Measurements from ENCODE around the gene CHTOP. TPM values are rescaled to one million over a fixed set of nuclear protein-coding genes. Genes with fewer than 3 reads are reported as not detected.

CHTOP gene
- total RNA-seq, 2 experiments from 2014 or later = 70.9 to 107 TPM

GRCh38 chr1:153588482-153588881, 45.4 kb upstream of the CHTOP start:
- H3K36me3 ChIP-seq (ENCODE audit: insufficient read depth, low read length) = no peaks in the 10 kb centered on the region
- H3K4me3 ChIP-seq (ENCODE audit: low read depth, low read length, poor library complexity, severe bottlenecking) = no peak overlapping the region
- BruUV-seq (replicated peaks) = no TSS peak
- ChIA-PET CTCF (ENCODE audit: unreplicated experiment) (no interaction called here), POLR2A (interaction anchor here (0.7 kb wide), 1 partner anchor 1318 kb away, joined by 4 read pairs; no protein-coding TSS in a partner anchor)
- intact Hi-C loops (cut with micrococcal nuclease; ENCODE audit: unreplicated experiment) = no loop called here
- TF ChIP-seq, protein P1, sequence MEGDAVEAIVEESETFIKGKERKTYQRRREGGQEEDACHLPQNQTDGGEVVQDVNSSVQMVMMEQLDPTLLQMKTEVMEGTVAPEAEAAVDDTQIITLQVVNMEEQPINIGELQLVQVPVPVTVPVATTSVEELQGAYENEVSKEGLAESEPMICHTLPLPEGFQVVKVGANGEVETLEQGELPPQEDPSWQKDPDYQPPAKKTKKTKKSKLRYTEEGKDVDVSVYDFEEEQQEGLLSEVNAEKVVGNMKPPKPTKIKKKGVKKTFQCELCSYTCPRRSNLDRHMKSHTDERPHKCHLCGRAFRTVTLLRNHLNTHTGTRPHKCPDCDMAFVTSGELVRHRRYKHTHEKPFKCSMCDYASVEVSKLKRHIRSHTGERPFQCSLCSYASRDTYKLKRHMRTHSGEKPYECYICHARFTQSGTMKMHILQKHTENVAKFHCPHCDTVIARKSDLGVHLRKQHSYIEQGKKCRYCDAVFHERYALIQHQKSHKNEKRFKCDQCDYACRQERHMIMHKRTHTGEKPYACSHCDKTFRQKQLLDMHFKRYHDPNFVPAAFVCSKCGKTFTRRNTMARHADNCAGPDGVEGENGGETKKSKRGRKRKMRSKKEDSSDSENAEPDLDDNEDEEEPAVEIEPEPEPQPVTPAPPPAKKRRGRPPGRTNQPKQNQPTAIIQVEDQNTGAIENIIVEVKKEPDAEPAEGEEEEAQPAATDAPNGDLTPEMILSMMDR (conservative IDR thresholded peaks at IDR 0.05; ENCODE audit: low read length) = no peak
- no peak for TF ChIP-seq EZH2phosphoT487 (IDR thresholded peaks at IDR 0.05; ENCODE audit: borderline replicate concordance, low read depth, low read length)
- H3K4me1 ChIP-seq (ENCODE audit: insufficient read depth, low read length, poor library complexity, severe bottlenecking) = no peaks in the 10 kb centered on the region
- no peak overlapping the region for H2AFZ ChIP-seq (ENCODE audit: low read length)
- DNase-seq (ENCODE audit: low spot score) = no peak
- no peak overlapping the region for H3K4me2 ChIP-seq (ENCODE audit: low read length)
- H3K27ac ChIP-seq (ENCODE audit: low read depth, low read length, poor library complexity, severe bottlenecking) = no peak overlapping the region
- H3K9me3 ChIP-seq (ENCODE audit: low read length) = no peaks in the 10 kb centered on the region
- H4K20me1 ChIP-seq (ENCODE audit: insufficient read depth, low read length) = no peaks in the 10 kb centered on the region
- no peaks in the 10 kb centered on the region for H3K79me2 ChIP-seq (ENCODE audit: insufficient read depth, low read depth, low read length)
- H3K9me2 ChIP-seq (ENCODE audit: insufficient read depth, low read length) = no peaks in the 10 kb centered on the region

DNA sequence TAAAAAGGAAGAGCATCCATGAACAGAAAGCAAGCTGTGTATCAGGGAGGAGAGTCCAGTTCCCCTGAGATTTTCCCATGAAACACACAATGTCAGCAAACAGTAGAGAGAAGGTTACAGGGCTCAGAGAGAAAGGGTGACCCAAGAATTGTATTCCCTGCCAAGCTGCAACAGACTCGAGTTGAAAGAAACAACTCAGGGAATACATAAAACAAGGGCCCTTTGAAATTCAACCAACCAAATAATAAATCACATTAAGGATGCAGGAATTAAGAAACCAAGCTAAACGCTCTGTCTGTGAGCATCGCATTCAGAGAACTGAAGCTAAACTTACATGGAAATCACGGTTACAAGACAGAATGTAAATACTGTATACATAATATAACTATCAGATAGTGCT, 41.1 kb upstream of the CHTOP start:
- Histone ChIP-seq H3K27ac (ENCODE audit: low read depth, low read length, poor library complexity, severe bottlenecking) (no peak overlapping the region), H3K4me2 (ENCODE audit: low read length) (no peak overlapping the region), H3K4me1 (ENCODE audit: insufficient read depth, low read length, poor library complexity, severe bottlenecking) (peaks cover 7% of the 10 kb centered on the region), H3K36me3 (ENCODE audit: insufficient read depth, low read length) (no peaks in the 10 kb centered on the region), H4K20me1 (ENCODE audit: insufficient read depth, low read length) (no peaks in the 10 kb centered on the region), H3K9me3 (ENCODE audit: low read length) (no peaks in the 10 kb centered on the region), H3K9me2 (ENCODE audit: insufficient read depth, low read length) (no peaks in the 10 kb centered on the region), H2AFZ (ENCODE audit: low read length) (peak overlapping the region; percentile 81), H3K4me3 (ENCODE audit: low read depth, low read length, poor library complexity, severe bottlenecking) (no peak overlapping the region), H3K79me2 (ENCODE audit: insufficient read depth, low read depth, low read length) (no peaks in the 10 kb centered on the region)
- TF ChIP-seq, protein P1 (conservative IDR thresholded peaks at IDR 0.05; ENCODE audit: low read length) = no peak
- no peak for TF ChIP-seq EZH2phosphoT487 (IDR thresholded peaks at IDR 0.05; ENCODE audit: borderline replicate concordance, low read depth, low read length)
- POLR2A ChIA-PET = interaction anchor here (0.5 to 1.4 kb wide), 2 partner anchors 15 to 35 kb away, joined by 3 to 6 read pairs; no protein-coding TSS in a partner anchor
- CTCF ChIA-PET (ENCODE audit: unreplicated experiment) = no interaction called here
- DNase-seq (ENCODE audit: low spot score) = no peak
- no TSS peak for BruUV-seq (replicated peaks)
- intact Hi-C loops (cut with micrococcal nuclease; ENCODE audit: unreplicated experiment) = no loop called here

DNA sequence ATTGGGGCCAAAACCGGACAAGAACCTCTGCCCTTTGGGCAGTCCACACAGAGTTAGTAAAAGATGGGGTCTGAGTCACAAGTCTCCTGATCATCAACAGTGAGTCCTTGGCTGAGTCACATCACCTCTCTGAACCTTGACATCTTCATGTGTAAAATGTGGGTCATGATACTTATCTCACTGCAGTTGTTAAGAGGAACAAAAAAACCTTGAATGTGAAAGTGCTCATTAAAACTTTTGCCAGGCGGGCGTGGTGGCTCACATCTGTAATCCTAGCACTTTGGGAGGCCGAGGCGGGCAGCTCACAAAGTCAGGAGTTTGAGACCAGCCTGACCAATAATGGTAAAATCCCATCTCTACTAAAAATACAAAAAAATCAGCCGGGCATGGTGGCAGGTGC, 36.7 kb upstream of the CHTOP start:
- TF ChIP-seq, protein P1 (conservative IDR thresholded peaks at IDR 0.05; ENCODE audit: low read length) = no peak
- no peak for TF ChIP-seq EZH2phosphoT487 (IDR thresholded peaks at IDR 0.05; ENCODE audit: borderline replicate concordance, low read depth, low read length)

More for the DNA sequence above, 36.7 kb upstream of the CHTOP start:
- H3K4me1 ChIP-seq (ENCODE audit: insufficient read depth, low read length, poor library complexity, severe bottlenecking) = peaks cover 29% of the 10 kb centered on the region
- H3K4me3 ChIP-seq (ENCODE audit: low read depth, low read length, poor library complexity, severe bottlenecking) = no peak overlapping the region
- no peaks in the 10 kb centered on the region for H4K20me1 ChIP-seq (ENCODE audit: insufficient read depth, low read length)
- peak overlapping the region; percentile 86; the same call in 1 of the 2 replicates for H3K4me2 ChIP-seq (ENCODE audit: low read length)
- BruUV-seq (replicated peaks) = no TSS peak
- H3K27ac ChIP-seq (ENCODE audit: low read depth, low read length, poor library complexity, severe bottlenecking) = no peak overlapping the region
- CTCF ChIA-PET (ENCODE audit: unreplicated experiment) = no interaction called here
- H3K9me3 ChIP-seq (ENCODE audit: low read length) = no peaks in the 10 kb centered on the region
- POLR2A ChIA-PET = interaction anchor here (0.5 kb wide), 1 partner anchor 287 kb away, joined by 3 read pairs; no protein-coding TSS in a partner anchor
- no peaks in the 10 kb centered on the region for H3K79me2 ChIP-seq (ENCODE audit: insufficient read depth, low read depth, low read length)
- no peak overlapping the region for H2AFZ ChIP-seq (ENCODE audit: low read length)
- no peaks in the 10 kb centered on the region for H3K9me2 ChIP-seq (ENCODE audit: insufficient read depth, low read length)
- intact Hi-C loops (cut with micrococcal nuclease; ENCODE audit: unreplicated experiment) = no loop called here
- no peak for DNase-seq (ENCODE audit: low spot score)
- H3K36me3 ChIP-seq (ENCODE audit: insufficient read depth, low read length) = no peaks in the 10 kb centered on the region

Measured in OCI-LY7 (cell line).